ENCODE measurements around the gene CWF19L1.
"Not testable (repeated sequence)": the region's sequence is repeated elsewhere in the genome, so short reads cannot be mapped to it uniquely, and the experiment has no call there.

Gene CWF19L1

DNA sequence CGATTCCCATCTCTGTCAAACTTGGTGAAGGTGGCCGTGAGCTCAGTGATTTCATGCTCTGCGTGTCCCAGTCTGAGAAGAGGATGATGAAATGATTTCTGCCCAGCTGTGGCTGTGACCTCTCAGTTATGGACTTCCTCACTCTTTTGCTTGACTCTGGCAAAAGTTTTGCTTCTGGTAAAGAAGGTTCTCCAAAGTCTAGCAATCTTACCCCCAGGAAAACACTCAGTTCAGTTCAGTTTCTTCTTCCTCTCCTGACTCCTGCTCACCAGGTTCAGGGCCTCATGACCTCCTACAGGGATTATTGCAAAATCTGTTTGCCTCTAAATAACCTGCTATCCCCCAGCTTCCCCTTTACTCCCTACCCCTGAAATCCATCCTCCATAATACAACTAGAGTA, 23.9 kb upstream of the CWF19L1 start:
- H3K4me1 ChIP-seq (ENCODE audit: insufficient read depth, low read length): peaks cover 6% of the 10 kb centered on the region
- H3K27me3 ChIP-seq (ENCODE audit: control insufficient read depth in 1 of 2, insufficient read depth in 2 of 2, low read length in 2 of 2): no peaks in the 10 kb centered on the region
- no peaks in the 10 kb centered on the region for H3K9me3 ChIP-seq (ENCODE audit: low read length)
- H3K9ac ChIP-seq (ENCODE audit: low read length): no peak overlapping the region
- no peaks in the 10 kb centered on the region for H3K36me3 ChIP-seq (ENCODE audit: insufficient read depth, low read length)
- no peak overlapping the region for H3K27ac ChIP-seq (ENCODE audit: low read depth, low read length)
- H3K4me3 ChIP-seq (ENCODE audit: low read depth in 1 of 2, low read length in 2 of 2): no peak overlapping the region

DNA sequence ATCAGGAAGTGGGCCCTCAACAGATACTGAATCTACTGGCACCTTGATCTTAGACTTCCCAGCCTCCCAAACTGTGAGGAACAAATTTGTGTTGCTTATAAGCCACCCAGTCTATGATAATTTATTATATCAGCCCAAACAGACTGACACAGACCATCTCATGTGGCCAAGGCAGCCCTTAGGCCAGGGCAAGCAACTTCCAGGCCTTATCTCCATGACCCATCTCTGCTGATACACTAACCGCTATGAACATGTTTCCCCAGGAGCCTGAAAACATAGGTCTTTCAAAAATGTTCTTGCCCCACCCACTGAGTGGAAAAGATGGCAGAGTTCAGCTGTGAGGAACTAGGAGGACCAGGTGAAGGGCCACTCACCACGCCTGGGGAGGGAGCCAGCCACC, 22.2 kb upstream of the CWF19L1 start:
- H3K4me1 ChIP-seq (ENCODE audit: insufficient read depth, low read length): peaks cover 16% of the 10 kb centered on the region
- no peaks in the 10 kb centered on the region for H3K36me3 ChIP-seq (ENCODE audit: insufficient read depth, low read length)
- no peak overlapping the region for H3K27ac ChIP-seq (ENCODE audit: low read depth, low read length)
- H3K4me3 ChIP-seq (ENCODE audit: low read depth in 1 of 2, low read length in 2 of 2): no peak overlapping the region
- no peaks in the 10 kb centered on the region for H3K27me3 ChIP-seq (ENCODE audit: control insufficient read depth in 1 of 2, insufficient read depth in 2 of 2, low read length in 2 of 2)
- H3K9ac ChIP-seq (ENCODE audit: low read length): no peak overlapping the region
- H3K9me3 ChIP-seq (ENCODE audit: low read length): no peaks in the 10 kb centered on the region

DNA sequence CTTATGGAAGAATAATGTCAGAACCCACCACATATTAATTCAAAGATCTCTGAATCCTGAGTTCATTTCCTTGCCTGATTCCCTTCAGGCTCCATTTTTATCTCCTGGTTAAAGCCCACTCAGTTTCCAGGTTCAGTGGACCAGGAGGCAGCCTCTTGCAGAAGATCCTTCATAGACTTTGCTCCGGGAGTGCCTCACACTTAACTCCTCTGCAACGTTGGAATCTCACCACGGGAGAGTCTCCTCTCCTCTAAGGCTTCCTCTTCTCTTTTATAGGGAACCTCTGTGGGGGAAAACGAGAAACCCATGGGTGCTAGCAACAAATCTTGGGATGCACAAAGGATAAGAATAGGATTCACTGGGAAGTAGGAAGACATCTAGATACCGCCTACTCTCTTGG, 20.8 kb upstream of the CWF19L1 start:
- Histone ChIP-seq H3K4me1 (ENCODE audit: insufficient read depth, low read length) (peaks cover 16% of the 10 kb centered on the region), H3K9ac (ENCODE audit: low read length) (no peak overlapping the region), H3K9me3 (ENCODE audit: low read length) (no peaks in the 10 kb centered on the region), H3K27ac (ENCODE audit: low read depth, low read length) (no peak overlapping the region), H3K4me3 (ENCODE audit: low read depth in 1 of 2, low read length in 2 of 2) (no peak overlapping the region), H3K27me3 (ENCODE audit: control insufficient read depth in 1 of 2, insufficient read depth in 2 of 2, low read length in 2 of 2) (no peaks in the 10 kb centered on the region), H3K36me3 (ENCODE audit: insufficient read depth, low read length) (peaks cover 1% of the 10 kb centered on the region)

DNA sequence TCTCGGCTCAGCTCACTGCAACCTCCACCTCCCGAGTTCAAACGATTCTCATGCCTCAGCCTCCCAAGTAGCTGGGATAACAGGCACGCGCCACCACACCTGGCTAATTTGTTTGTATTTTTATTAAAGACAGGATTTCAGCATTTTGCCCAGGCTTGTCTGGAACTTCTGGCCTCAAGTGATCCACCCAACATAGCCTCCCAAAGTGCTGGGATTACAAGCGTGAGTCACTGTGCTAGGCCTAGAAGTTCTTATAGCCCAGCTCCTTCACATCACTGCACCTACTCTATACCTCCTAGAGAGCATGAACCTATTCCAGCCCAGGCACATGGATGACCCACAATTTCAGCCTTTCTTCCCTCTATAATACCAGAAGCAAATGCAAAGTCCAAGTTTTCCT, 20.3 kb upstream of the CWF19L1 start:
- Histone ChIP-seq H3K9me3 (ENCODE audit: low read length) (no peaks in the 10 kb centered on the region), H3K27me3 (ENCODE audit: control insufficient read depth in 1 of 2, insufficient read depth in 2 of 2, low read length in 2 of 2) (no peaks in the 10 kb centered on the region), H3K9ac (ENCODE audit: low read length) (no peak overlapping the region), H3K4me1 (ENCODE audit: insufficient read depth, low read length) (peaks cover 16% of the 10 kb centered on the region), H3K36me3 (ENCODE audit: insufficient read depth, low read length) (peaks cover 5% of the 10 kb centered on the region), H3K4me3 (ENCODE audit: low read depth in 1 of 2, low read length in 2 of 2) (no peak overlapping the region), H3K27ac (ENCODE audit: low read depth, low read length) (no peak overlapping the region)

DNA sequence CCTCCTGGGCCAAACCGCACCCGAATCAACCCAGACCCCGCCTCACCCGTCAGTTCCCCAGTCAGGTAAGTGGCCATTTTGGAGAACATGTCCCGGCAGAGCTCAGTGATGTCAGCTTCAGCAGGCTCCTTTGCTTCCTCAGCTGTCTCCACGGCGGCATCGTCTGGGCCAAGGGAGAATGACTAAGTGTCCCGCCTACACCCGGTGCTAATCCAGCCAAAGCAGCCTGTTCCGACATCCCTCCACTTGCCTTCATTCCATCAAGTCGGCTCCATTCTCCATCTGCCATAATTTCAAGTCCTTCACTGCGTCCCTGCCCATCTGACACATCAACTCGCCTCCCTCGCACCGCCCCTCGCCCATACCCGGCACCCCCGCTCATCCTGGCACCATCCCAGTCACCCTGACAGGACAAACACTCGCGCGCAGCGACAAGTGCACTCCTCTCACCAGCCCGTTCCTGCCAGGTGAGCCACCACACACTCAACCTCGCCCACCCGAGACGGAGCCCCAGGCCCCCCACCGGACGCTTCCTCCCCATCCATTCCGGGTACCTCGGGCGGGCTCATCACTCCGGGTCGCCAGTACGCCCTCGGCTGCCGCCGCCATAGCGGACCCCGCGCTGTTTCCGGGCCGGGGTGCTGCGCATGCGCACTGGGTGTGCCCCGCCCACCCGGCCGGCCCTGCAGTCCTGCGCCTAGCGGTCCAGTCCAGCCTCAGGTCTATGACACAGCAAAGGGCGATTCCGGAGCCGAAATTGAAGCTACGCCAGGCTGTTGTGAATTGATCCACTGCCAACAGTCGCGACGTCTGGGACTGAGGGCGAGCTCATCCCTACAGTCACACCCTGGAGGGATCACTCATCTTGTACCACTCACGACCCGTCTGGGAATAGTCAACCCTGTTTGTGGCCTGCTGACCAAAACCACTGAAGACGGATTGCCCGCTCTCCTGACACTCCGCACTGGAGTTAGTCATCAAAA, 18.9 kb upstream of the CWF19L1 start, which contains the start of gene BLOC1S2:
Gene BLOC1S2, minus strand, starts transcription at position 630 of the 983 bp plus-strand sequence. Its CDS starts 21 bp downstream, at position 609.
- H3K27ac ChIP-seq (ENCODE audit: low read depth, low read length): peak within 1 kb of the TSS; percentile 86
- H3K4me1 ChIP-seq (ENCODE audit: insufficient read depth, low read length): peaks cover 16% of the 10 kb centered on the region
- no peaks in the 10 kb centered on the region for H3K27me3 ChIP-seq (ENCODE audit: control insufficient read depth in 1 of 2, insufficient read depth in 2 of 2, low read length in 2 of 2)
- H3K4me3 ChIP-seq (ENCODE audit: low read depth in 1 of 2, low read length in 2 of 2): peak within 1 kb of the TSS; percentile 39 to 100
- peaks cover 6% of the 10 kb centered on the region for H3K36me3 ChIP-seq (ENCODE audit: insufficient read depth, low read length)
- peak within 1 kb of the TSS; percentile 99 for H3K9ac ChIP-seq (ENCODE audit: low read length)
- no peaks in the 10 kb centered on the region for H3K9me3 ChIP-seq (ENCODE audit: low read length)

DNA sequence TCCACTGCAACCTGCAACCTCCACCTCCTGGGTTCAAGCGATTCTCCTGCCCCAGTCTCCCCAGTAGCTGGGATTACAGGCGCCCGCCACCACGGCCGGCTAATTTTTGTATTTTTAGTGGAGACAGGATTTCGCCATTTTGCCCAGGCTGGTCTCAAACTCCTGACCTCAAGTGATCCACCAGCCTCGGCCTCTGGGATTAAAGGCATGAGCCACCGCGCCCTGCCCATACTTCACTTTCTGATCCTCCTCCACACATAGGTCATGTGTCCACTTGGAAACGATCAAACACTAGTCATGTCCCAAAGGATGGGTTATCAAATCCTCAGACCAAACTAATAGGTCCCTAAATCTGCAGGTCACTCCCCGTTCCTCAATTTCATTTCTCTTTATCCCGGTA, 17.9 kb upstream of the CWF19L1 start:
- not testable (repeated sequence) for H3K27me3 ChIP-seq (ENCODE audit: control insufficient read depth in 1 of 2, insufficient read depth in 2 of 2, low read length in 2 of 2); H3K9me3 ChIP-seq (ENCODE audit: low read length); H3K36me3 ChIP-seq (ENCODE audit: insufficient read depth, low read length)
- Histone ChIP-seq H3K27ac (ENCODE audit: low read depth, low read length) (peak overlapping the region; percentile 86), H3K4me3 (ENCODE audit: low read depth in 1 of 2, low read length in 2 of 2) (peak overlapping the region; percentile 39 to 100), H3K9ac (ENCODE audit: low read length) (peak overlapping the region; percentile 99), H3K4me1 (ENCODE audit: insufficient read depth, low read length) (peaks cover 16% of the 10 kb centered on the region)

DNA sequence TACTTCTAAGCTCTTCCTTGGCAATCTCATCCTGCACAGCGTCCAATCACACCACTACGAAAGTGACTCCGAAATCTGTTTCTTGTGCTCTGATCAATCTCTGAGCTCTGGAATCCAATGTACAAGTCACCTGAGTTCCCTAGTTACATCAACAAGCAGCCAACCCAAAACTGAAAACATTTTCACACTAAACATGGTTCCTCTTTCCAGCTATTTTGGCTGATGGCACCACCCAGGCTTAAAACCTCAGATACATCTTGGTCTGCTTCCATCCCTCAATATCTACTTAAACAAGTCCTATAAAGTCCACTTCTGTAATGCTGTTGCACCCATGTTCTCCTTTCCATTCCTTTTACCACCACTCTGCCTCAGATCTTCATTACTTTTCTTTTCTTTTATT, 15.5 kb upstream of the CWF19L1 start:
- H3K9me3 ChIP-seq (ENCODE audit: low read length): no peaks in the 10 kb centered on the region
- H3K4me1 ChIP-seq (ENCODE audit: insufficient read depth, low read length): peaks cover 16% of the 10 kb centered on the region
- H3K27me3 ChIP-seq (ENCODE audit: control insufficient read depth in 1 of 2, insufficient read depth in 2 of 2, low read length in 2 of 2): no peaks in the 10 kb centered on the region
- H3K9ac ChIP-seq (ENCODE audit: low read length): no peak overlapping the region
- no peak overlapping the region for H3K27ac ChIP-seq (ENCODE audit: low read depth, low read length)
- H3K36me3 ChIP-seq (ENCODE audit: insufficient read depth, low read length): peaks cover 28% of the 10 kb centered on the region
- no peak overlapping the region for H3K4me3 ChIP-seq (ENCODE audit: low read depth in 1 of 2, low read length in 2 of 2)

DNA sequence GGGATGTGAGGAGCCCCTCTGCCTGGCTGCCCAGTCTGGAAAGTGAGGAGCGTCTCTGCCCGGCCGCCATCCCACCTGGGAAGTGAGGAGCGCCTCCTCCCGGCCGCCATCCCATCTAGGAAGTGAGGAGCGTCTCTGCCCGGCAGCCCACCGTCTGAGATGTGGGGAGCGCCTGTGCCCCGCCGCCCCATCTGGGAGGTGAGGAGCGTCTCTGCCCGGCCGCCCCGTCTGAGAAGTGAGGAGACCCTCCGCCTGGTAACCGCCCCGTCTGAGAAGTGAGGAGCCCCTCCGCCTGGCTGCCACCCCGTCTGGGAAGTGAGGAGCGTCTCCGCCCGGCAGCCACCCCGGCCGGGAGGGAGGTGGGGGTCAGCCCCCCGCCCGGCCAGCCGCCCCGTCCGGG, 9.5 kb upstream of the CWF19L1 start:
- H3K27me3 ChIP-seq (ENCODE audit: control insufficient read depth in 1 of 2, insufficient read depth in 2 of 2, low read length in 2 of 2); H3K9me3 ChIP-seq (ENCODE audit: low read length); H3K27ac ChIP-seq (ENCODE audit: low read depth, low read length); H3K4me1 ChIP-seq (ENCODE audit: insufficient read depth, low read length); H3K9ac ChIP-seq (ENCODE audit: low read length); H3K4me3 ChIP-seq (ENCODE audit: low read depth in 1 of 2, low read length in 2 of 2): not testable (repeated sequence)
- H3K36me3 ChIP-seq (ENCODE audit: insufficient read depth, low read length): peaks cover 34% of the 10 kb centered on the region

DNA sequence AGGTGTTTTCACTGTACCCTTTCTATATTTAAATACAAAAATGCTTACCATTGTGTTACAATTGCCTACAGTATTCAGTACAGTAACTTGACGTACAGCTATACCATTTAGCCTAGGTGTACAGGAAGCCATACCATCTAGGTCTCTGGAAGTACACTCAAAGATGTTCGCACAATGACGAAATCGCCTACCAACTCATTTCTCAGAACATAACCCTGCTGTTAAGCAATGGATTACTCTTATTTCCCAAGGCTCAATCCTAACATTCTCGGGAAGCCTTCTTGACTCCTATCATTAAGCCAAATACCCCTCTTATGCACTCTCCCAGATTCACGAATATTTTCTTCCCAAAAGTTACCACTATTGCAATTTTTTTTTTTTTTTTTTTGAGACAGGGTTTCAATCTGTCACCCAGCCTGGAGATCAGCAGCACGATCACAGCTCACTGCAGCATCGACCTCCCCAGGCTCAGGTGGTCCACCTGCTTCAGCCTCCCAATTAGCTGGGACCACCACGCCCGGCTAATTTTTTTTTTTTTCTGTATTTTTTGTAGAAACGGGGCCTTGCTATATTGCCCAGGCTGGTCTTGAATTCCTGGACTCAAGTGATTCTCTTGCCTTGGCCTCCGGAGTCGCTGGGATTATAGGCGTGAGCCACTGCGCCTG, 1.5 kb downstream of the CWF19L1 start:
- Histone ChIP-seq H3K36me3 (ENCODE audit: insufficient read depth, low read length) (no peaks in the 10 kb centered on the region), H3K27ac (ENCODE audit: low read depth, low read length) (no peak overlapping the region), H3K4me3 (ENCODE audit: low read depth in 1 of 2, low read length in 2 of 2) (no peak overlapping the region), H3K9me3 (ENCODE audit: low read length) (no peaks in the 10 kb centered on the region), H3K9ac (ENCODE audit: low read length) (no peak overlapping the region), H3K27me3 (ENCODE audit: control insufficient read depth in 1 of 2, insufficient read depth in 2 of 2, low read length in 2 of 2) (no peaks in the 10 kb centered on the region), H3K4me1 (ENCODE audit: insufficient read depth, low read length) (peaks cover 11% of the 10 kb centered on the region)

DNA sequence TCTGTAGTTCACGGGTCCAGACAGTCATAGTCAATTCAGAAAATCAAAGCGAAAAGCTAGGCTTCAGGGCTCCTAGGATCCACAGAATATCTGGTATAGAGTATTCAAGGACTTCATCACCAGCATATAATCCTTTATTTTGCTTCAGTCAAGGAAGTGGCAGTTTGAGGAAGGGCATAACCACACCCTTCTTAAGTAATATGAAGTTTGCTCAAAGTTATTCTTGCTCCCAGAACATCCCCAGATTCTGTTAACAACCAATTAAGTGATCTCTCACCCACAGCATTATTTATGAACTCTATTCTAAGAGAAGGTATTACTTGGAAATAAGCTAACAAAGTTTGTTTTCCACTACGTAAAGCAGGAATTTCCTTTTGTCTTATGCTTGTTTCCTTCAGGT, 13.2 kb downstream of the CWF19L1 start:
- Histone ChIP-seq H3K9me3 (ENCODE audit: low read length) (no peaks in the 10 kb centered on the region), H3K9ac (ENCODE audit: low read length) (no peak overlapping the region), H3K27ac (ENCODE audit: low read depth, low read length) (no peak overlapping the region), H3K4me1 (ENCODE audit: insufficient read depth, low read length) (no peaks in the 10 kb centered on the region), H3K4me3 (ENCODE audit: low read depth in 1 of 2, low read length in 2 of 2) (no peak overlapping the region), H3K27me3 (ENCODE audit: control insufficient read depth in 1 of 2, insufficient read depth in 2 of 2, low read length in 2 of 2) (no peaks in the 10 kb centered on the region), H3K36me3 (ENCODE audit: insufficient read depth, low read length) (peaks cover 59% of the 10 kb centered on the region)

DNA sequence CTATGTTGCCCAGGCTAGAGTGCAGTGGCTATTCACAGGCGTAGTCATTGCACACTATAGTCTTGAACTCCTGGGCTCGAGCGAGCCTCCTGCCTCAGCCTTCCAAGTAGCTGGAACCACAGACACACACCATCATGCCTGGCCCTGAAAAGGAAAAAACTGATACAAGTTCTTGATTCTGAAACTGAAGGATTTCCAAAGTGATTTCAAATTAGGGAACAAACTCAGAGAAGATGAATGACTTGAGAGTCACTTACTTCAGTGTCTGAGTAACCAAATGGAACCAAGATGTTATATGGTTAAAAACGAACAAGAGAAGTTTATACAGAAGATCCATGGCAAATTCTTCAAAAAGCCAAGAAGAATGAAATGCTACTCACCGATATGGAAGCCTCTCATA, 14.4 kb downstream of the CWF19L1 start:
- peaks cover 69% of the 10 kb centered on the region for H3K36me3 ChIP-seq (ENCODE audit: insufficient read depth, low read length)
- H3K27me3 ChIP-seq (ENCODE audit: control insufficient read depth in 1 of 2, insufficient read depth in 2 of 2, low read length in 2 of 2): no peaks in the 10 kb centered on the region
- H3K4me1 ChIP-seq (ENCODE audit: insufficient read depth, low read length): no peaks in the 10 kb centered on the region
- H3K27ac ChIP-seq (ENCODE audit: low read depth, low read length): no peak overlapping the region
- no peak overlapping the region for H3K9ac ChIP-seq (ENCODE audit: low read length)
- H3K9me3 ChIP-seq (ENCODE audit: low read length): no peaks in the 10 kb centered on the region
- H3K4me3 ChIP-seq (ENCODE audit: low read depth in 1 of 2, low read length in 2 of 2): no peak overlapping the region
